ENCODE results near the gene FBN1. TPM values are rescaled to one million over a fixed set of nuclear protein-coding genes. Genes with fewer than 3 reads are reported as not detected.

The FBN1 gene
- polyA plus RNA-seq, 2 of the 4 experiments (the other 2 are of a cell fraction): 6.3 to 9.4 TPM

DNA sequence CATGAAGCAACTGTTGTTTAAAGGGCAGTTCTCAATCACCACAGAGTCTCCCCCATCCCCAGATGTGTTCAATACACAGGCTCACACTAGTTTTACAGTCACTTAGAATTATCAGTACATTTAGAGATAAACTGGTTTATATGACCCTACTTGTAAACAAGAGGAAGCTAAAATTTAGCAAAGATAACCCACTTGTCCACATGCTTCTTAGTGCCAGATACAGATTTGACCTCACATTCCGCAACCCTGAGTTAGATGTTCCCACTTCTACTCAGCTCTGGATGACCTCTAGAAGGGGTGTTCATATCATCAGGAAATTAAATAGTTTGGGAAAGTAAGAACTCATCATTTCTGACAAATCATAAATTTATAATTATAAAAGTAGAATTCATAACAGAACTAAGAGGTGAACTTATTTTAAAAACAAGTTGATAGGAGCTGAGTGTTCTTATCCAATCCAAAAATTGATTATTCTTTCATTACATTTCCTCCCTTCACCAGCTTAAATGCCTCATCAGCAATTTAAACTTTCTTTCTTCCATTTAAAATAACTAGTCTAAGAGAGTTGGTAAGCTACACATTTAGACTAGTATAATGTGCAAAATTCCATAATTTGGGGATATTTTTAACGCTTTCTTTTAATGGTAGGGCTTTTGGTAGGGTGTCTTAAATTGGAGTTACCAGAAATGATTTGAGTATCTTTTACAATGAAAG lies 131.2 kb downstream of the FBN1 start:
- H3K27ac ChIP-seq: no peak overlapping the region
- TF ChIP-seq RAD21 (conservative IDR thresholded peaks at IDR 0.05 in 1 of 2, IDR thresholded peaks at IDR 0.05 in 1 of 2) (no peak), NPAS2 (CRISPR knock-in tag; IDR thresholded peaks at IDR 0.05; ENCODE audit: borderline replicate concordance) (no peak), MAFK (IDR thresholded peaks at IDR 0.05; ENCODE audit: partially characterized antibody) (peak; percentile 77)
- TF ChIP-seq, protein P1, sequence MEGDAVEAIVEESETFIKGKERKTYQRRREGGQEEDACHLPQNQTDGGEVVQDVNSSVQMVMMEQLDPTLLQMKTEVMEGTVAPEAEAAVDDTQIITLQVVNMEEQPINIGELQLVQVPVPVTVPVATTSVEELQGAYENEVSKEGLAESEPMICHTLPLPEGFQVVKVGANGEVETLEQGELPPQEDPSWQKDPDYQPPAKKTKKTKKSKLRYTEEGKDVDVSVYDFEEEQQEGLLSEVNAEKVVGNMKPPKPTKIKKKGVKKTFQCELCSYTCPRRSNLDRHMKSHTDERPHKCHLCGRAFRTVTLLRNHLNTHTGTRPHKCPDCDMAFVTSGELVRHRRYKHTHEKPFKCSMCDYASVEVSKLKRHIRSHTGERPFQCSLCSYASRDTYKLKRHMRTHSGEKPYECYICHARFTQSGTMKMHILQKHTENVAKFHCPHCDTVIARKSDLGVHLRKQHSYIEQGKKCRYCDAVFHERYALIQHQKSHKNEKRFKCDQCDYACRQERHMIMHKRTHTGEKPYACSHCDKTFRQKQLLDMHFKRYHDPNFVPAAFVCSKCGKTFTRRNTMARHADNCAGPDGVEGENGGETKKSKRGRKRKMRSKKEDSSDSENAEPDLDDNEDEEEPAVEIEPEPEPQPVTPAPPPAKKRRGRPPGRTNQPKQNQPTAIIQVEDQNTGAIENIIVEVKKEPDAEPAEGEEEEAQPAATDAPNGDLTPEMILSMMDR (IDR thresholded peaks at IDR 0.05): no peak
- TF ChIP-seq, protein P2, sequence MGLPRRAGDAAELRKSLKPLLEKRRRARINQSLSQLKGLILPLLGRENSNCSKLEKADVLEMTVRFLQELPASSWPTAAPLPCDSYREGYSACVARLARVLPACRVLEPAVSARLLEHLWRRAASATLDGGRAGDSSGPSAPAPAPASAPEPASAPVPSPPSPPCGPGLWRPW (IDR thresholded peaks at IDR 0.05): no peak
- H3K4me3 ChIP-seq: no peak overlapping the region
- POLR2A ChIA-PET: no interaction called here
- FAIRE-seq (no peak), ATAC-seq (no peak), DNase-seq (ENCODE audit: low read depth in 1 of 2, low spot score in 1 of 2) (no peak)
- no peaks in the 10 kb centered on the region for H3K9me3 ChIP-seq
- no peak overlapping the region for H3K4me2 ChIP-seq
- CTCF ChIA-PET: no interaction called here
- whole genome bisulfite sequencing (ENCODE audit: missing lambda C conversion rate): 75% methylated on average over 2 of the region's 2 CpGs
- no peaks in the 10 kb centered on the region for H3K4me1 ChIP-seq

DNA sequence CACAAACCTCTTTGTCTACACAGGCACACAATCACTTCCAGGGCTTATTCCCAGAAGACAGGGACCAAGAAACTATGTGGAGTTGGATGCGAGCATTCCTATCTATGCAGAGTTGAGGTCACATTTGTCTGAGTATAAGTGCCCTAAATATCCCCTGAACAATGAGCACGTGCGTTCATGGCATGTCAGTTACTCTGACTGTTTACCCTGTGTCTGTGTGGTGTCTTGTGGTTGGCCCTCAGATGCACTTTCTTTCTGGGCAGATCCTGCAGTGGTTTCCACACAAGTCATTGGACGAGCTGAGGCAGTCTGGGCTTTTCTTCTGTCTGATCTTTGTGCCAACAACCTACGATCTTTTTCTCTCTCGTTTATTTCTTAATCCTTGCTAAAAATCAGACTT lies 134.5 kb downstream of the FBN1 start:
- H3K4me2 ChIP-seq: no peak overlapping the region
- H3K4me1 ChIP-seq: no peaks in the 10 kb centered on the region
- no peaks in the 10 kb centered on the region for H3K9me3 ChIP-seq
- no peak overlapping the region for H3K4me3 ChIP-seq
- TF ChIP-seq KDM1A (IDR thresholded peaks at IDR 0.05; ENCODE audit: low read depth): no peak
- ChIA-PET POLR2A (no interaction called here), CTCF (interaction anchor here (0.6 to 0.9 kb wide), 2 partner anchors 25 to 291 kb away, joined by 3 read pairs; no protein-coding TSS in a partner anchor)
- no peak for DNase-seq (ENCODE audit: low read depth in 1 of 2, low spot score in 1 of 2)
- ATAC-seq: no peak
- no peak overlapping the region for H3K27ac ChIP-seq
- no peak for FAIRE-seq
- 75% methylated on average over 6 of the region's 6 CpGs for WGBS (ENCODE audit: missing lambda C conversion rate)

DNA sequence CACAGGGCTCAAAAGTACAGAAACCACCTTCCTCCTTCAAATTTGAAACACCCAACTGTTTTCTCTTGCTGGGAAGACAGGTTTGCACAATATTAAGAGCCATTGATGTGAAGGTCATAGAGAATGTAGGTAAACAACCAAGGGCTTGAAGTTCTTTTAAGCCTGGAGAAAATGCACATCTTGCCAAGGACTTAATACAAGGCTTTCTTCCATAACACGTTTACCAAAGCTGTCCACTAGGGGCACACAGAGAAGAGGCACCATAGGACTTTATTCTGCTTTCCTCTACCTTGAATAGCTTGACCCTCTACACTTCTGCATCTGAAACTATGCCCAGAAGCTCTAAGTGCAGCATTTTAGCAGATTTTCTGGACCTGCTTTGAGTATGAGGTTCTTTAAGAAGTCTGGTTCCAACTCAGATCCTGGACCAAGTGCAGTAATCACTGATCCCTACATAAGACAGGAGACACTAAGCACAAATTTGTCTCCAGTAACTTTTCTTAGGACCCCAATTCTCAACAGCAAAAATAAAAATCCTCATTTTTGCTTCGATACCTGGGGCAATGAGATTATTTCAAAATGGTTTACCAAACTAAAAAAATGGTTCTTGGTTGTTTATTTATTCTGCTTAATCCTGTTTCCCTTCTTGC lies 138.0 kb downstream of the FBN1 start:
- Histone ChIP-seq H3K4me2 (no peak overlapping the region), H3K9me3 (no peaks in the 10 kb centered on the region), H3K4me3 (no peak overlapping the region), H3K27ac (no peak overlapping the region), H3K4me1 (no peaks in the 10 kb centered on the region)
- DNase-seq (ENCODE audit: low read depth in 1 of 2, low spot score in 1 of 2): peak; percentile 17 to 56
- ATAC-seq: peak; percentile 80 to 83
- WGBS (ENCODE audit: missing lambda C conversion rate): 0% methylated on average over 2 of the region's 2 CpGs
- ChIA-PET POLR2A (no interaction called here), CTCF (interaction anchor here (1.1 to 2.1 kb wide), 6 partner anchors 10 to 323 kb away, joined by 3 to 7 read pairs (median 3); no protein-coding TSS in a partner anchor)
- FAIRE-seq: no peak
- TF ChIP-seq MAX (IDR thresholded peaks at IDR 0.05) (no peak), BHLHE40 (IDR thresholded peaks at IDR 0.05; ENCODE audit: low read depth, low read length) (no peak), CHD2 (IDR thresholded peaks at IDR 0.05; ENCODE audit: low read length, partially characterized antibody) (no peak), MYC (IDR thresholded peaks at IDR 0.05; ENCODE audit: borderline replicate concordance, low read length) (no peak), ATOH8 (CRISPR knock-in tag; IDR thresholded peaks at IDR 0.05; ENCODE audit: low read depth) (no peak), CBX8 (IDR thresholded peaks at IDR 0.05) (no peak)
- TF ChIP-seq, protein P1 (IDR thresholded peaks at IDR 0.05): peak; percentile 32; the same call in 2 of the 3 replicates
